HepG2 (cell line): ENCODE measurements around the gene STRADA. TPM values are rescaled to one million over a fixed set of nuclear protein-coding genes. Genes with fewer than 3 reads are reported as not detected.
A peak's percentile ranks its signal among the peaks of the same experiment; 100 is the strongest.

ENCODE experiments used
- ADNP ChIP-seq: sonication (generic); formaldehyde crosslinking; IDR thresholded peaks from 2 replicates; pipeline ENCODE4 v1.4.0; 2020; ENCODE audit warnings: missing genetic modification reagents
- BCLAF1 ChIP-seq: fragments of 450-650 bp; IDR thresholded peaks from 2 replicates; pipeline ENCODE4 v1.6.1; 2017; ENCODE audit warnings: mild to moderate bottlenecking
- CSRNP1 ChIP-seq: sonication (generic); formaldehyde crosslinking; IDR thresholded peaks from 2 replicates; pipeline ENCODE4 v1.8.1; 2023; ENCODE audit warnings: mild to moderate bottlenecking, missing genetic modification reagents
- FOXK1 ChIP-seq: sonication (generic); formaldehyde crosslinking; IDR thresholded peaks from 2 replicates; pipeline ENCODE4 v1.4.0; 2020; ENCODE audit warnings: low read depth, missing genetic modification reagents, borderline replicate concordance
- FOXP4 ChIP-seq: sonication (generic); formaldehyde crosslinking; IDR thresholded peaks from 2 replicates; pipeline ENCODE4 v1.4.0; 2020; ENCODE audit warnings: missing genetic modification reagents
- HBP1 ChIP-seq: IDR thresholded peaks from 2 replicates; pipeline ENCODE4 v1.6.1; 2016; ENCODE audit warnings: low read depth, control low read depth
- HOMEZ ChIP-seq: IDR thresholded peaks from 2 replicates; pipeline ENCODE4 v1.6.1; 2016; ENCODE audit warnings: low read depth
- NBN ChIP-seq: fragments of 450-650 bp; conservative IDR thresholded peaks from 2 replicates; pipeline ENCODE4 v1.6.1; 2017
- NCOR1 ChIP-seq: fragments of 200-600 bp; sonication (generic); IDR thresholded peaks from 2 replicates; pipeline ENCODE4 v1.7.0; 2017; ENCODE audit warnings: antibody characterized with exemption, low read length, borderline replicate concordance
- NR2F6 ChIP-seq, 2 experiments: IDR thresholded peaks; 2 replicates each; pipeline ENCODE4 v1.6.1; 2016; ENCODE audit warnings: antibody characterized with exemption in 1 of 2, mild to moderate bottlenecking in 1 of 2
- TARDBP ChIP-seq: sonication (generic); formaldehyde crosslinking; IDR thresholded peaks from 2 replicates; pipeline ENCODE4 v1.8.0; 2022; ENCODE audit warnings: mild to moderate bottlenecking, missing genetic modification reagents
- TP53 ChIP-seq: sonication (generic); formaldehyde crosslinking; conservative IDR thresholded peaks from 2 replicates; pipeline ENCODE4 v1.4.0; 2020; ENCODE audit warnings: missing genetic modification reagents
- ZBTB2 ChIP-seq: sonication (generic); formaldehyde crosslinking; IDR thresholded peaks from 2 replicates; pipeline ENCODE4 v1.8.0; 2022; ENCODE audit warnings: low read depth, missing genetic modification reagents
- ZNF317 ChIP-seq: sonication (generic); formaldehyde crosslinking; IDR thresholded peaks from 2 replicates; pipeline ENCODE4 v1.5.0; 2020; ENCODE audit warnings: mild to moderate bottlenecking, missing genetic modification reagents
- ZNF550 ChIP-seq: sonication (generic); formaldehyde crosslinking; IDR thresholded peaks from 2 replicates; pipeline ENCODE4 v1.4.0; 2020; ENCODE audit warnings: mild to moderate bottlenecking, missing genetic modification reagents, borderline replicate concordance
- ZNF737 ChIP-seq: sonication (generic); formaldehyde crosslinking; IDR thresholded peaks from 2 replicates; pipeline ENCODE4 v1.5.0; 2020; ENCODE audit warnings: missing genetic modification reagents, mild to moderate bottlenecking, borderline replicate concordance
- ZNF841 ChIP-seq: sonication (generic); formaldehyde crosslinking; IDR thresholded peaks from 2 replicates; pipeline ENCODE4 v1.8.1; 2023; ENCODE audit warnings: missing genetic modification reagents, borderline replicate concordance
- polyA plus RNA-seq, 8 experiments: library from polyadenylated mRNA; depleted of rRNA in 3 of 8; stranded (reverse) in 7 of 8; unstranded in 1 of 8; fragments of >200 nt; fragmentation: Illumina TruSeq in 4 of 8; extraction: Trizol in 4 of 8; gene quantifications; 2 replicates each; pipeline versions ENCODE4 v1.2.1 to v1.2.3, GENCODE V29; 2011 to 2016; ENCODE audit warnings: low read depth in 4 of 8, missing spikeins in 1 of 8, mixed read lengths in 1 of 8; ENCODE audit not compliant: insufficient read depth in 1 of 8
- total RNA-seq, 5 experiments: library from RNA; depleted of rRNA; stranded (reverse); fragments of >200 nt; fragmentation: Illumina TruSeq; extraction: Trizol; gene quantifications; 2 replicates each; pipeline ENCODE4 v1.2.3, GENCODE V29; 2016; ENCODE audit warnings: low read depth in 1 of 5

The STRADA gene
- total and polyA plus RNA-seq, 2 of the 13 experiments (the other 11 are each of a cell fraction or from before 2014, with no cell fraction given), result 17.6 to 17.9 TPM

GRCh38 chr17:63741408-63742173 lies at the start of gene STRADA (continued):
- 0 out of 2 replicates have a peak, but pooled peaks have one; percentile 69 for TF ChIP-seq HBP1 (CRISPR knock-in tag)
- no peak for TF ChIP-seq ZNF737 (CRISPR knock-in tag)
- no peak for TF ChIP-seq NR2F6 (IDR thresholded peaks at IDR 0.05)
- peak; percentile 57 for TF ChIP-seq NR2F6 (CRISPR knock-in tag; IDR thresholded peaks at IDR 0.05)
- TF ChIP-seq TP53 (CRISPR knock-in tag), result peak; percentile 75; the same call in 1 of the 2 replicates
- no peak for TF ChIP-seq NBN
- TF ChIP-seq CSRNP1, result peak; percentile 81
- TF ChIP-seq ADNP (CRISPR knock-in tag), result peak; percentile 65; the same call in 1 of the 2 replicates
- no peak for TF ChIP-seq ZNF550 (CRISPR knock-in tag)
- TF ChIP-seq BCLAF1, result no peak
- TF ChIP-seq NCOR1, result 0 out of 2 replicates have a peak, but pooled peaks have one; percentile 39
- no peak; the same call in 1 of the 2 replicates for TF ChIP-seq ZNF841 (CRISPR knock-in tag)
- peak; percentile 85 for TF ChIP-seq TARDBP
- TF ChIP-seq FOXK1 (CRISPR knock-in tag), result no peak; the same call in none of the 2 replicates
- 0 out of 2 replicates have a peak, but pooled peaks have one; percentile 15 for TF ChIP-seq ZNF317 (CRISPR knock-in tag)
- no peak; the same call in 1 of the 2 replicates for TF ChIP-seq HOMEZ (CRISPR knock-in tag)
- peak; percentile 95 for TF ChIP-seq ZBTB2 (CRISPR knock-in tag)
- TF ChIP-seq FOXP4 (CRISPR knock-in tag), result peak; percentile 64
